Measurements from ENCODE around the gene TAP1. TPM values are rescaled to one million over a fixed set of nuclear protein-coding genes. Genes with fewer than 3 reads are reported as not detected.

TAP1 gene
- total and polyA plus RNA-seq, 2 donors (not counting 3 experiments of a cell fraction or from before 2014, with no cell fraction given) = 15.6 to 25.9 TPM

- no peak overlapping the region for H3K4me2 ChIP-seq (ENCODE audit: insufficient read depth, low read length)
- H3K36me3 ChIP-seq (ENCODE audit: control insufficient read depth in 2 of 2, extremely low read depth in 1 of 2, insufficient read depth in 2 of 2, low read length in 2 of 2) = no peaks in the 10 kb centered on the region
- H3K9me1 ChIP-seq (replicated peaks; ENCODE audit: control insufficient read depth, extremely low read depth, insufficient read depth, low read length) = no peaks in the 10 kb centered on the region
- ChIA-PET CTCF (interaction anchor here (0.9 to 2.3 kb wide), 2 partner anchors 19 to 48 kb away, joined by 3 to 10 read pairs; partner anchors contain the start of gene TAP2), POLR2A (no interaction called here)
- no peak for FAIRE-seq
- TF ChIP-seq POLR2AphosphoS5 (IDR thresholded peaks at IDR 0.05; ENCODE audit: insufficient read depth, low read depth, low read length) (no peak), FOS (IDR thresholded peaks at IDR 0.05; ENCODE audit: borderline replicate concordance, insufficient read depth, low read length) (no peak), EZH2 (IDR thresholded peaks at IDR 0.05; ENCODE audit: borderline replicate concordance, low read depth, low read length, severe bottlenecking) (no peak), MYC (IDR thresholded peaks at IDR 0.05; ENCODE audit: low read depth, low read length) (no peak), JUN (IDR thresholded peaks at IDR 0.05; ENCODE audit: borderline replicate concordance, insufficient read depth, insufficient read length, low read depth) (no peak), POLR2A (IDR thresholded peaks at IDR 0.05; ENCODE audit: low read depth, low read length) (no peak), GATA2 (IDR thresholded peaks at IDR 0.05; ENCODE audit: insufficient read depth, insufficient read length, low read depth, low read length) (no peak), CTCF (IDR thresholded peaks at IDR 0.05; ENCODE audit: extremely low read depth in 1 of 2, insufficient read depth in 1 of 2, low read depth in 1 of 2, low read length in 2 of 2) (no peak)
- TF ChIP-seq, protein P1, sequence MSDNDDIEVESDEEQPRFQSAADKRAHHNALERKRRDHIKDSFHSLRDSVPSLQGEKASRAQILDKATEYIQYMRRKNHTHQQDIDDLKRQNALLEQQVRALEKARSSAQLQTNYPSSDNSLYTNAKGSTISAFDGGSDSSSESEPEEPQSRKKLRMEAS (IDR thresholded peaks at IDR 0.05; ENCODE audit: insufficient read depth, insufficient read length) = no peak
- H3K27me3 ChIP-seq (ENCODE audit: control insufficient read depth in 2 of 2, insufficient read depth in 2 of 2, low read length in 2 of 2) = peaks cover 0 to 4% of the 10 kb centered on the region in 2 experiments
- intact Hi-C loops (cut with micrococcal nuclease) (no loop called here), dilution Hi-C loops (cut with MboI; ENCODE audit: extremely low pct_ligation_motif_present, low sequenced_read_pairs) (no loop called here)
- DNase-seq (ENCODE audit: low read depth, low spot score) = no peak
- H4K20me1 ChIP-seq (replicated peaks; ENCODE audit: control insufficient read depth, extremely low read depth, insufficient read depth, low read length) = no peaks in the 10 kb centered on the region
- no TSS peak for BruUV-seq (replicated peaks)
- no peak overlapping the region for H3K9ac ChIP-seq (replicated peaks; ENCODE audit: extremely low read depth, insufficient read depth, low read length)
- no peak overlapping the region for H3K27ac ChIP-seq (ENCODE audit: insufficient read depth, low read depth, low read length)
- no peak overlapping the region for H2AFZ ChIP-seq (ENCODE audit: low read depth, low read length)
- no peaks in the 10 kb centered on the region for H3K9me3 ChIP-seq (replicated peaks; ENCODE audit: control insufficient read depth, insufficient read depth, low read length)
- H3K4me1 ChIP-seq (ENCODE audit: control insufficient read depth, extremely low read depth, insufficient read depth, low read length) = no peaks in the 10 kb centered on the region
- no peak overlapping the region for H3K4me3 ChIP-seq (replicated peaks in 1 of 3; ENCODE audit: insufficient read depth in 1 of 3, low read depth in 1 of 3, low read length in 3 of 3)
- H3K79me2 ChIP-seq (ENCODE audit: control insufficient read depth, insufficient read depth, low read length) = no peaks in the 10 kb centered on the region
Observed at GRCh38 chr6:32819729-32820128, 33.8 kb downstream of the TAP1 start.
